Muscle layer of colon (tissue), 2 donors: ENCODE results near the gene RASGRP1.
A peak's percentile ranks its signal among the peaks of the same experiment; 100 is the strongest.

ENCODE experiments used
- H3K27ac ChIP-seq: one replicate; pipeline ENCODE4 v1.7.0; 2013; ENCODE audit warnings: low read depth, mild to moderate bottlenecking, low read length, moderate library complexity
- H3K27me3 ChIP-seq, 2 donors: one replicate each; pipeline ENCODE4 v1.7.0; 2013; ENCODE audit warnings: low read length in 2 of 2, mild to moderate bottlenecking in 2 of 2; ENCODE audit not compliant: insufficient read depth in 2 of 2, control insufficient read depth in 1 of 2
- H3K36me3 ChIP-seq: one replicate; pipeline ENCODE4 v1.7.0; 2013; ENCODE audit warnings: mild to moderate bottlenecking, low read length; ENCODE audit not compliant: insufficient read depth
- H3K4me1 ChIP-seq: one replicate; pipeline ENCODE4 v1.7.0; 2013; ENCODE audit warnings: mild to moderate bottlenecking, low read length; ENCODE audit not compliant: insufficient read depth
- H3K4me3 ChIP-seq, 2 donors: one replicate each; pipeline ENCODE4 v1.7.0; 2013; ENCODE audit warnings: low read length in 2 of 2, low read depth in 1 of 2, mild to moderate bottlenecking in 1 of 2, moderate library complexity in 1 of 2
- H3K9ac ChIP-seq: one replicate; pipeline ENCODE4 v1.7.0; 2013; ENCODE audit warnings: low read length
- H3K9me3 ChIP-seq: one replicate; pipeline ENCODE4 v1.7.0; 2013; ENCODE audit warnings: mild to moderate bottlenecking, low read length
- donor health status: abdominal sarcoma.
- donor health status: Adenocarcinoma of cecum.

RASGRP1 gene

DNA sequence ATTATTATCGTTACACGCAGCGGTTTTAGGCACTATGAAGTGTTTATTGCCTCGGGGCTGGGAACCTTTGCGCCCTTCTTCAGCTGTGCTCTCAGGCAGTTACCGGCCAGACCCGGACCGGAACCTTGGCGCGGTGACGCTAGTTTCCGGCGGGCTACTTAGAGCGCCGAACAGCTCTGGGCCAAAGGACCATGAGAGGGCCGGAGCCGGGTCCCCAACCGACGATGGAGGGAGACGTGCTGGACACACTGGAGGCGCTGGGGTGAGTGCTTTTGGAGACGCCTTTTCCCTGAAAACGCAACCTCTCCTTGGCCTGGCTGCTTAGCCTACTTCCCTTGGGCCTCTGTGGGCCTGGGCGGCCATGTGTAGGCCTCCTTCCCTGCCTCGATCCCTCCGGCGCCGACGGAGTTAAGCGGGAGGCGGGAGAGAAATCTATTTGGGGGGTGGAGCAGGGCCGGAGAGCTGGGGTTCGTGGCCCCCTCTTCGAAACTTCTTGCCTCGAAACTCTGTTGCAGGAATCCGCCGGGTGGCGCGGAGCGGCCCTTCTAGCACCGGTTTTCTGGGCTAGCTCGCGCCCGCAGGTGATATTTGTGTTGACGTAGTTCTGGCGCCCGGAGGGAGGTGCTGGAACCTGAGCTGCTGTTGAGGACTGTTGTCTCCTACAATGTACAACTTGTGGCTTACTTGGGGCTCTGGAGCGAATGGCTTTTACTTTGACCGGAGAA is 110.5 kb downstream of the RASGRP1 start, which contains the start of gene FAM98B:
FAM98B (plus strand) TSS at position 157 of the 725 bp plus-strand sequence; CDS start at position 192, 35 bp downstream.
- Histone ChIP-seq H3K4me3 (peak within 1 kb of the TSS; percentile 75 to 97), H3K9ac (peak within 1 kb of the TSS; percentile 96), H3K36me3 (no peaks in the 10 kb centered on the region), H3K27ac (peak within 1 kb of the TSS; percentile 79), H3K9me3 (no peaks in the 10 kb centered on the region), H3K4me1 (peaks cover 13% of the 10 kb centered on the region), H3K27me3 (no peaks in the 10 kb centered on the region)

DNA sequence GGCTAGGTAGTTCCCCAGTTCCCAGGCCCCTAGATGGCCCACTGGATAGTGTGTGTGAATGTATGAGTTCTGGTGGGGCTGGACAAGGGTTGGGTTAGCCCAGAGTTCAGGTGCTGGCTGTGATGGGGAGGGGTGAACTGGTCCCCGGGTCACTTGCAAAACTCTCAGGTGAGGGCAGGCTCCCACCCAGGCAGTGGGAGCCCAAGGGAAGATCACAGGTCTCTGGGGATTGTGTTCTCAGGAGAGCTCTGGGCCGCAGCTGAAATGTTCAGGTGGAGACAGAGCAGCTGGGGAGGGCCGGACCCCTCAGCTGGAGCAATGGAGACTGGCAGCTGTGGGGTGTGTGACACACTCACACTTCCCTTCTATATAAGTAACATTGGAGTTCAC is 123.5 kb downstream of the RASGRP1 start:
- H3K9ac ChIP-seq = no peak overlapping the region
- no peaks in the 10 kb centered on the region for H3K4me1 ChIP-seq
- H3K4me3 ChIP-seq = no peak overlapping the region
- H3K27ac ChIP-seq = no peak overlapping the region
- no peaks in the 10 kb centered on the region for H3K9me3 ChIP-seq
- H3K36me3 ChIP-seq = no peaks in the 10 kb centered on the region
- no peaks in the 10 kb centered on the region for H3K27me3 ChIP-seq

DNA sequence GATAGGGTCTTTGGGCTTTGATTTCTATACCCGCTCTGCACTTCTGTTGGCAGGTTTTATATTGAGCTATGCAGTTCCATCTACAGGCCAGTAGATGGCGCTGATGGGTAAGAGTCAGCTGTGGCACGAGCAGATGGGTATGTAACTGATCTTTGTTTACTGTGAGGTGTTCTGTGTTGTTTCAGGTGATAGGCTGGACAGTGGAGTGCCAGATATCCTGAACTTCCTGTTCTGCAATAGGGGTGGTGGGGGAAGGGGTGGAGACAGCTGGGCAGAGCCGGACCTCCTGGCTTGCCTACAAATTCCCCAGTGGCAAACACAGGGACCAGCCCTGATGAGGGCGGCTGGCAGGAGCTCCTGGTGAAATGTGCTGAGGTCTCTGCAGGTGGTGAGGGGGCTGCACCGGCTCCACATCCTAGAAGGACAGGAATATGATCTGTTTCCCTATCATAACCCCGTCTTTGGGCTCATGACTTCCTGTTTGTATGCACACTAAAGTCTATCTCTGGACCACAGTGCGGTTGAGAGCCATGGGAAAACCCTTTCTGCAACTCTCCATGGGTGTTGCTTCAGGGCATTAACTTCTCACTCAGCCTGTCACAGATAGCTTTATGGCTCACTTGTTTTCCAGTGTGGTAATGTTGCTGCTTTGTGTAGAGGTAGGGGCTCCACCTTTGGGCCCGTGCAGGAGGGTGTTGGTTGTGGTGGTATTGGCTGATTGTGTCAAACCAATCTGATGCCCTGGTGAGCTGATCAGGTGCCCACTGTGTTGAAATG is 124.1 kb downstream of the RASGRP1 start:
- Histone ChIP-seq H3K27ac (no peak overlapping the region), H3K9ac (no peak overlapping the region), H3K9me3 (no peaks in the 10 kb centered on the region), H3K4me3 (no peak overlapping the region), H3K4me1 (no peaks in the 10 kb centered on the region), H3K27me3 (no peaks in the 10 kb centered on the region), H3K36me3 (no peaks in the 10 kb centered on the region)
